Activated T-cell treated with anti-CD3 and anti-CD28 coated beads for 4 hours (primary cell): Measurements from ENCODE around the gene PDGFA.

ENCODE experiments used
- DNase-seq: peaks from one replicate; pipeline ENCODE4 v3.0.0-alpha.2; 2020

Gene PDGFA

DNA sequence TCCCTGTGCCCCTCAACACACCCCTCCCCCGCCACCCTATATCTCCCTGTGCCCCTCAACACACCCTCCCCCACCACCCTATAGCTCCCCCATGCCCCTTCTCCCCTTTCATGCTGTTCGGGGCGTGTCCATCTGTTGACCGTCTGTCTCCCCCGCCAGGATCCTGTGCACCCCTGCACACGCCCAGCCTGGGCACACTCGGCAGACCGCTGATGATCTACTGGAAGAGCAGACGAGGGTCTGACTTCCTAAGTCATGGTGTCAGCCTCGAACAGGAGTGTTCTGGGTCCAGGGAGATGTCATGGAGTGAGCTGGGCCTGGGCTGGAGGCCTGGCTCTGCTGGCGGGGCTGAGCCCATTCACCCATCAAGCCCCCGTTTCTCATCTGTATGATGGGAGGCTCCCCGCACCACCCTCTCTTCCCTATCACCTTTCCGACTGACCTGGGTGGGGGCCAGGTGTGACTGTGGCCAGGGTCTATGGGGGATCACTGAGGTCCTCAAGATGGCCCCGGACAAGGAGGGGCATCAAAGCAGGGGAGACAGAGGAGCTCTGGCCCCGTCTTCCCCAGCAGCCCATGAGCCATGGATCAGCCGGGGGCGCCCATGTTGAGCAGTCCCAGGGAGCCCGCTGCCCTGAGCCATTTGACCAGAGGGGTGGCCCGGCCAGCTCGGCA lies 48.3 kb downstream of the PDGFA start:
- no peak for DNase-seq

DNA sequence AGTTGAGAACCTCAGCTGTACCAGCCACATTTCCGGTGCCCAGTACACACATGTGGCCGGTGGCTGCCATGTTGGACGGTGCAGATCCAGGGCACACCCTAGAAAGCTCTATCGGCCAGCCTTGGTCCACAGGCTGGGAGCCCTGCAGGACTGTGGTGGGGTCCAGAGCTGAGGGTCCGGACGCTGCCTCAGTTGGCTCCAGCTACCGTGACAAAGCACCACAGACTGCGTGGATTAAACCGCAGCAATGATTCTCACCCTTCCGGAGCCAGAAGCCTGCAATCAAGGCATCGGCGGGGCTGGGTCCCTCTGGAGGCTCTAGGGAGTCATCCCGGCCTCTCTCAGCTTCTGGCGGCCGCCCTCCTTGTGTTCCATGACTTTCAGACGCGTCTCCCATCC lies 50.1 kb downstream of the PDGFA start:
- DNase-seq = no peak

DNA sequence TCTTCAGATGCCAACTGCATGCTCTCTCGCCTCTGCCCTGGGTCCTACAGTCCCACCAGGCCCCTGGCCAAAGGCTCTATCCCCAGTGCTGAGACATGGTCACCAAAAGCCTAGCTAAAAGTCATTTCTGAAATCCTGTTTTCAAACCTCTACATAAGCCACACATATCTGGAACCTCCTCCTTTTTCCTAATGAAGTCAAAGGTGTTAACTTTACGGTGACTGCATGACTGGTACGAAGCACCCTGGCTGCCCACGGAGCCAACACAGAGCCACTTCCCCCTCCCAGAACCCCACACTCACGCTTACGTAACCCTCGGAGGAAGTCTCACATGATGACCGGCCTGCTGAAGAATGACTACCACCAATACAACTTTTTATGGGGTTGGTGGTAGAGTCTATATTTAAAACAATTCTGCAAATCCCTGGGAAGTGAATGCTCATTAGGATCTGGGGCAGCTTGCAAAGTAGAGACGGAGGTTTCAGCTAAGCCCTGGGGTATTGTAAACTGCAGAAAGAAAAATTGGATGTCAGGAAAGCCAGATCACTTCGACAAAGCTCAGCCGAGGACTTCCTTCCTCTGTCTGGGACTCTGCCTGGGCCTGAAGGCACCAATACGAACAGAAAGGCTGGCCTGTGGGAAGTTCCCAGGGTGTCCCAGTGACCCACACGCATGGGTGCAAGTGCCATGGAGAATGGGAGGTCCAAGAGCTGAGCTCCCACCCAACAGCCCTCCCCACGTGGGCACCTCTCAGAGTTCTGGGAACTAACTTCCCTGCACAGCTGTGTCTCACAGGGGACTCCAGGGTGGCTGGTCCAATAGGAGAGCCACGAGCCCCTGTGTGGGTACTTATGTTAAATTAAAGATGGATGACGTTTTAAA lies 50.7 kb downstream of the PDGFA start:
- no peak for DNase-seq

DNA sequence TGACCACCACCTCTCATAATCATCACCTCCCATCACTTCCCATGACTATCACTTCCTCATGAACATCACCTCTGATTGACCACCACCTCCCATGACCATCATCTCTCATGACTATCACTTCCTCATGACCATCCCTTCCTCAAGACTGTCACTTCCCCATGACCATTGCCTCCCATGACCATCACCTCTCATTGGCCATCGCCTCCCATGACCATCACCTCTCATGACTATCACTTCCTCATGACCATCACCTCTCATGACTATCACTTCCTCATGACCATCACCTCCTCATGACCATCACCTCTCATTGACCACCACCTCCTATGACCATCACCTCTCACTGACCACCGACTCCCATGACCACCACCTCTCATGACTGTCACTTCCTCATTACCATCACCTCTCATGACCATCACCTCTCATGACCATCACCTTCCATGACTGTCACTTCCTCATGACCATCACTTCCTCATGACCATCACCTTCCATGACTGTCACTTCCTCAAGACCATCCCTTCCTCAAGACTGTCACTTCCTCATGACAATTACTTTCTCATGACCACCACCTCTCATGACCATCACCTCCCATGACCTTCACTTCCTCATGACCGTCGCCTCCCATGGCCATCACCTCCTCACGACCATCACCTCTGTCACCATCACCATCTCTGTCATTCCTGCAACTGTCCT lies 51.6 kb downstream of the PDGFA start:
- DNase-seq = no peak

DNA sequence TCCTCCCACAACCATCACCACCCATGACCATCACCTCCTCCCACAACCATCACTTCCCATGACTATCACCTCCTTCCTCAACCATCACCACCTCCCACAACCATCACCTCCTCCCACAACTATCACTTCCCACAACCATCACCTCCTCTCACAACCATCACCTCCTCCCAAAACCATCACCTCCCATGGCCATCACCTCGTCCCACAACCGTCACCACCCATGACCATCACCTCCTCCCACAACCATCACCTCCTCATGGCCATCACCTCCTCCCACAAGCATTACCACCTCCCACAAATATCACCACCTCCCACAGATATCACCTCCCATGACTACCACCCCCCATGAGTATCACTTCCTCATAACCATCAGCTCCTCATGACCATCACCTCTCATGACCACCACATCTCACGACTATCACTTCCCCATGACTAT lies 52.2 kb downstream of the PDGFA start:
- no peak for DNase-seq

DNA sequence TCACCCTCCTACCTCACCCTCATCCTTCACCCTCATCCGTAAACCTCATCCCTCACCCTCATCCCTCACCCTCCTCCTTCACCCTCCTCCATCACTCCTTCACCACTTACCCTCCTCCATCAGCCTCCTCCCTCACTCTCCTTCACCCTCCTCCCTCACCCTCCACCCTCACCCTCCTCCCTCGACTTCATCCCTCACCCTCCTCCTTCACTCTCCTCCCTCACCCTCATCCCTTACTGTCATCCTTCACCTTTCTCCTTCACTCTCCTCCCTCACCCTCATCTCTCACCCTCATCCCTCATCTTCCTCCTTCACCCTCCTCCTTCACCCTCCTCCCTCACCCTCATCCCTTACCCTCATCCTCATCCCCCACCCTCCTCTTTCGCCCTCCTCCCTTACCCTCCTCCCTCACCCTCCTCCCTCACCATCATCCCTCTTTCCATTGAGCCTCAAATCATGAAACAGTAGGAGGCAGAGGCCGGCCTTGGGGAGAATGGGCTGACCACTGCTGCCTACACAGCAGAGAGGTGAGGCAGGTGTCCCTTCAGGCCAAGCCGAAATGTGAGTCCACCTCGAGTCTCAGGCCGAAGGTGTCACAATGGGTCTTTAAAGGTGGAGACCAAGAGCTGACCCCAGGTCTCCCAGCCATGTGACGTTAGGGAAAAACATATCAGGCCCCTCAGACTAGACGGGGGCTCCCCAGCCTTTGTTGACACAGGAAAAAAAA lies 53.0 kb downstream of the PDGFA start:
- no peak for DNase-seq

DNA sequence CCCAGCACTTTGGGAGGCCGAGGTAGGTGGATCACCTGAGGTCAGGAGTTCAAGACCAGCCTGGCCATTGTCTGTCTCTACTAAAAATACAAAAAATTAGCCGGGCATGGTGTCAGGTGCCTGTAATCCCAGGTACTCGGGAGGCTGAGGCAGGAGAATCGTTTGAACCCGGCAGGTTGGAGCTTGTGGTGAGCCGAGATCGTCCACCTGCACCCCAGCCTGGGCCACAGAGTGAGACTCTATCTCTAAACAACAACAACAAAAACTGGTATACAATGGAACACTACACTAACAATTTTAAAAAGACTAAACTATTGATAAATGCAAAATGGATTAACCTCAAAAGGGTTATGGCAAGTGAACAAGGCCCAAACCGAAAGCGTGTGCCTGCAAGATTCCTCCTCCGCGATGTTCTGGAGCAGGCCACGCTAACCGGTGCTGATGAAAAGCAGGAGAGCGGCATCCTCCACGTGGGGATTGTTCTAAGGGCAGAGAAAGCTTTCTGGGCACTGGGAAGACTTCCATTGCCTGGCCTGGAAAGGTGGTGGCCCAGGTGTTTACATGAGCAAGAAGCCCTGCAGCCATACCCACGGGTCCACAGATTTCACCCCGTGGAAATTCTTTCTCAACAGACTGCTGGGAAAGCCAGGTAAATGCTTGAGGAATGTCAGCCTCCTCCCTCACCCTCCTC lies 53.8 kb downstream of the PDGFA start:
- no peak for DNase-seq

DNA sequence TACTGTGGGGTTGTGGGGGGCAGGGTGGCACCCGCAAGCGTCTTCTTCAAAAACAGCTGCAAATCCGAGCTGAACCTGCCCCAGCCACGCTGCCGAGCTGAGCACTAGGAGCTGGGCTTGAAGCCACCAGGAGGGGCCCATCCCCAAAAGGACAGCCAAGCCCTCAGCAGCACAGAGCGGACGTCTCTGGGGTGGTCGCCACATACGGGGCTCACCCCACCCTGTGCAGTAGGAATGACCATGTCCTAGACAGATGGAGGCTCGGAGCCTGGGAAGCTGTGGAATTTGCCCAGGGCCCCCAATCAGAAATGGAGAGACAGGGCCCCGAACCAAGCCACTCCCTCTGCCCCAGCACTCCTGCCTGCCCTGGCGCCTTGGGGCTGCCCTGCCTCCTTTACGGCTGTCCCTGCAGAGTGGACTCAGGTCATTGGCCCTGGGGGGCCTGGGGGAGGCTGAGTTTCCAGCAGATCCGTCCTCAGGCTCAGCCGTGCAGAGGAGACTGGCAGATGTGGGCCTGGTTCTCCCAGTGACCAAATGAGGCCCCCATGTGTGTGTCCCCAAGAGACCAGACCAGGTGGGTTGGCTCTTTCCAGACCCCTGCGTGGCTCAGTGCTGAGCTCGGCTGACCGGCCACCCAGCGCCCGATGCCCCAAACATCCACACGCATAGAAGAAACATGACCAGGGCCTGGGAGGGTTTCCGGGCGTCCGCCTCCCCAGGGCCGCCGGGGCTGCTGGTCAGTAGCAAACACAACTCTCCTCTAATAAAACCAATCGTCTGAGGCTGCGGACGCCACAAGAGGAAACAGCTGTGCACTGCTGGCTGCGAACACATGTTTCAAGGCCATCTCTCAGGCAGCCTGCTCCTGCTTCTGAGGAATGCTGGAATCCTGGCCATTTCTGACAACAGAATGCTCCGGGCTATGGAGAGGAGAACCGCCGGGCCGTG lies 54.9 kb downstream of the PDGFA start:
- DNase-seq = no peak

DNA sequence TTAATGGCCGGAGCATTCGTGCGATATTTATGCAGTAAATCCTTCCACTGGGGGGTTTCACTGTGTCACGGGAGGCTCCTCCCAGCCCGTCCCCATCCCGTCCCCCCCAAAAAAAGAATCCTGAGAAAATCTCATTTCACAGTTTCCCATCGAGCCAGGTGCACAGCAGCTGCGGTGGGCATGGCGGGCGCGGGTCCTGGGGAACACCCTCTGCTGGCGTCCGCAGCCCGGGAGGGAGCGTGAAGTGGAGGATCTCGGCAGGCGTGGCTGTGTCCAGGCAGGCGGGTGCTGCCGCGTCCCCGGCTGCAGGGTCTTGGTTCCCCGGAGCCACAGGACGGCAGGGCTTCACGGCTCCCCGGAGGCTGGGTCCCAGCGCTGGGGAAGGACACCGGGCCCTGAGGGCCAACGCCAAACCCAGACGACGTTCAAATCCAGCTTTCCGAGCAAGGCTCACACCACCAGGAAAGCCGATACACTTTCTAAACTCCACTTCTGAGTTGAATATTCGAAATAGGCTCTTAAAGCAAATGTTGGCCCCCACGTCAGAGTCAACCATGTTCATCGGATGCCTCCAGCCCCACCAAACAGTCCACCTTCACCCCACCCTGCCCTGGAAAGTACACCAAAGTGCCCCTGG lies 55.7 kb downstream of the PDGFA start:
- DNase-seq = no peak

DNA sequence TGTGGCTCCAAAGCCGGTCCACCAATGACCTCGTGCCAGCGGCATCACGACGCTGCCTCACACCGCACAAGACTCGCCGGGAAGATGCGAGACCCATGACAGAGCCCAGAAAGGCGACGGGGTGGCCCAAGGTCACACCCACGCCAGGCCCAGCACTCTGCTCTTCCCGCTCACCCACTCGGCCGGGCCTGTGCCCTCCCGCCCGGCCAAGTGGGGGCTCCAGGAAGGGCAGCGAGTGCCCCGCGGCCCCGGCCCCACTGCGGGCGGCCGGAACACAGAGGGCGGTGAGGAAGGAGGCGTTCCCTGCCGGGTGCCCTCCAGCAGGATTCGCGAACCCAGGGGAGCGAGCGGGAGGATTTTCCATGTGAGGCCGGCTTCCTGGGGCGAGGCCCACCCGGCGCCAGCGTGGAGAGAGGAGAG lies 56.3 kb downstream of the PDGFA start:
- no peak for DNase-seq

DNA sequence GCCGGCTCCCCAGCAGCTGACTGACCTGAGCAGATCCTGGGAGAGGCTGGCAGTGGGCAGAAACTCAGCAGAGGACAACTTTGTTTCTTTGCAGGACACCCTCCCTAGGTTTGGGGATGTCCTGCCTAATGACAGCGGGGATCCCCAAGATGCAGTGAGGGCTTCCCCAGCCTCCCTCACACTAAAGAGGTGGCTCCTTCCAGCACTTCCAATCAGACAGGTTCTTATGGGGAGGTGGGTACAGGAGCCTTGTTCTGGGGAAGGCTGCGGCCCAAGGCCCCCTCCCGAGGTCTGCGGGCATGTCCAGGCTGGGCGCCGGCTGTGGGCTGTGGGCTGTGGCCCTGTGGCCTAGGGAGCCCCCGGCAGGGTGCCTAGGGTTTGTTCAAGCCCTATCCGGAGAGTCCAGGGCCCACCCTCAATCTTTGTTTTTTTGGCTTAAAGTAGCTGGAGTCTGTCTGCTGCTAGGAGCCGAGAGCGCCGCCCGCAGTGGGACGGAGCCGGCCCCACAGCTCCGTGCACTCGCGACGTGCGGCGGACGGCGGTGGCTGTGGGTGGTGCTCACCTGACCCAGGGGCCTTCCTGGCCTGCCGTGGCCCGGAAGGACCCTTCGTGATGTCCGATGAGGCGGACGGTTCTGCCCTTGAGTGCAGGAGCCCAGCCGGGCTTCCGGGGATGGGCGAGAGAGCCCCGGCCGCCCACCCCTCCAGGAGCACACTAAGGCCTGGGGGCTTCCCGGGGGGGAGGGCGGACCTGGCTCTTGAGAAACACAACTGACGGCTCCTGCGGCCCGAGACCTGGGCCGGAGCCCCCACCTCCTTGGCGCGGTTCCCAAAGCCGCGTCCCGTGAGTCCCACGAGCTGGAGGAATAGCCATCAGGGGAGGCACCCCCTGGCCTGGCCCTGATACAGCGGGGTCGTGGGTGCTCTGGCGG lies 57.2 kb downstream of the PDGFA start:
- no peak for DNase-seq

DNA sequence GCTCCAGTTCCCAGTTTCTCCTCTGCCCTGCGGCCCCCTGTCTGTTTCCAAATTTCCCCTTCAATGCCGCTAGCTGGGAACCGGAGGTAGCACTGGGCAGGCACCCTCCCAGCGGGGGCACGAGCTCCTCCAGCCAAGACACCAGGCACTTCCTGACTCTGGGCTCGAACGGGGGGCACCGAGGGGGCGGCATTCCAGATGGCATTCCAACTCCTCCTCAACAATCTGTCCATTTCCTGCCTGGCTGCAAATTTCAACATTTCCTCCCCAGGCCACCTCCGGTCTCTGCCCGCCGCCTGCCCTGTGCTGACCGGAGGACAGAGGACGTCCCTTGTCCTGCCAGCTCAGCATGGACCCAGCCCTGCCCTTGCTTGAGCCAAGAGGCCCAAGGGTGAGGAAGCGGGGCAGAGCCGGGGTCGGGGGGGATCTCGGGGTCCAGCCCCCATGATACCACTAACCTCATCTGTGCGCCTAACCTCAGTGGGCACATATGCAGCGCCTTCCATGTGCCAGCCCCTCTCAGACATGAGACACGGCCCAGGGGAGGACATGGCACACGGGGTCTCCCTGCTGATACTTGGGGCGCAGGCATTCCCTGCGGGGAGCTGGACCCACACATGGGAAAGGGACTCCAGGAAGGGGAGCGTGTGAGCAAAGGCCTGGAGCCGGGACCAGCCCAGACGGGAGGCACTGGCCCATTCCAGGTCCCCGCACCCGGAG lies 58.0 kb downstream of the PDGFA start:
- DNase-seq = no peak

DNA sequence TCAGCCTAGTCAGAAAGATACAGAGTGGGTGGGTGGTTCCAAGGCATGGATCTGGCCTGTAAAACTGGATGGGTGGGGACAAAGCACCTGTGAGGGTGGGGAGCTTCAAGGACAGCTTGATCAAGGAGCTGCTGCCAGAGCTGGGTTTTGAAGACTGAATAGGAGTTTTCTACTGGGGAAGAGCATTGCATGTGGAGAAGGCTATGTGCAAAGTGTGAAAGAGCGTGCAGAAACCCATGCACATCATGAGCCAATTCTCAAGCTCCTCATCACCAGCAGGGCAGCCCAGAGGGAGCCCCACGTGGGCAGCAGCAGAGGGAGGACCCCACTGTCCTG lies 58.6 kb downstream of the PDGFA start:
- no peak for DNase-seq

DNA sequence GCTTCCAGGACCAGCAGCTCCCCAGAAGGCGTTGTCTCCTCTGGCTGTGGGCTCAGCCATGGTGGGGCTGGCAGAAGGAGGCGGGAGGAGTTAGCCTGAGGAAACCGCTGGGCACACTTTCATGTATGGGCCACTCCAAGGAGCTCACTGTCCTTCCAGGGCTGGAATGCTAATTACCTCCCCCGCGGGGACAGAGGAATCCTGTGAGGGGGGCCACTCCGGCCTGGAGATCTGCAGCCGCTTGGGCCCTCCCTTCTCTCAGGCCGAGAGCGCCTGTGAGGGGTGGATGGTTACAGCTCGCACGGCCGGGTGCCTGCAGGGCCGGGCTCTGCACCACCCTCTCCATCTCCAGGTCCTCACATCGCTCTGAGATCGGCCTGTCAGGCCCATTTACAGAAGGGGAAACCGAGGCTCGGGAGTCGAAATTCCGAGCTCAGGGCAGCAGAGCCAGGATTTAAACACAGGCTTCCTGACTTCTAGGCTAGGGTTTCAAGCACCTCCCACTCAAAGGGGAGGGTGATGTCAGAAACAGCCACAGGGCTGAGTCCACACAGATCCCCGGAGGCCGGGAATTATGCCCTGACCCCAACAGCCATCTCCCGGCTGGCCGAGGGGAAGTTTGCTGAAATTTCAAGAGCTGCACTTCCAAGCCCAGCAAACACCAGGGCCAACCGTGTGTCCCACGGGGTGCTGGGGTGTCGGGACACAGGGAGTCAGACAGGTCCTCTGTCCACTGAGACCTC lies 59.1 kb downstream of the PDGFA start:
- DNase-seq = no peak

DNA sequence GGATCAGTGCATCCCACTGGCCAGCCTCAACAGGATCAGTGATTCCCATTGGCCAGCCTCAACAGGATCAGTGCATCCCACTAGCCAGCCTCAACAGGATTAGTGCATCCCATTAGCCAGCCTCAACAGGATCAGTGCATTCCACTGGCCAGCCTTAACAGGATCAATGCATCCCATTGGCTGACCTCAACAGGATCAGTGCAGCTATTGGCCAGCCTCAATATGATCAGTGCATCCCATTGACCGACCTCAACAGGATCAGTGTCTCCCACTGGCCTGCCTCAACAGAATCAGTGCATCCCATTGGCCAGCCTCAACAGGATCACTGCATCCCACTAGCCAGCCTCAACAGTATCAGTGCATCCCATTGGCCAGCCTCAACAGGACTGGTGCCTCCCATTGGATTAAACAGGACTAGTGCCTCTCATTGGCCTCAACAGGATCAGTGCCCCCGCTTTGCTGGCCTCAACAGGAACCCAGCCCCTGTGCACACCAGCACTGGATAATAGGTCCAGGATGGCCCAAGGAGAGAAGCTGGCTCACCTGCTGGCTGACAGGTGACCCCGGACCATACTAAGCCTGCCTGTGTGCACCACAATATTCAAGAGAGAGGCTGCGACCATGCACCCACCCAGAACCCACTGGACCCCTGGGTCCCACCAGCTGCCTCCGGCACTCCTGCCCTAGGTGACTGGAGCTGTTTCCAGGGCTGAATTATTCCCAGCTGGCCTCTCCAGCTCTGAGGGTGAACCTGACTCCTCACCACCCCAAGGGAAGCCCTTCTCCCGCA lies 59.9 kb downstream of the PDGFA start:
- DNase-seq = no peak

DNA sequence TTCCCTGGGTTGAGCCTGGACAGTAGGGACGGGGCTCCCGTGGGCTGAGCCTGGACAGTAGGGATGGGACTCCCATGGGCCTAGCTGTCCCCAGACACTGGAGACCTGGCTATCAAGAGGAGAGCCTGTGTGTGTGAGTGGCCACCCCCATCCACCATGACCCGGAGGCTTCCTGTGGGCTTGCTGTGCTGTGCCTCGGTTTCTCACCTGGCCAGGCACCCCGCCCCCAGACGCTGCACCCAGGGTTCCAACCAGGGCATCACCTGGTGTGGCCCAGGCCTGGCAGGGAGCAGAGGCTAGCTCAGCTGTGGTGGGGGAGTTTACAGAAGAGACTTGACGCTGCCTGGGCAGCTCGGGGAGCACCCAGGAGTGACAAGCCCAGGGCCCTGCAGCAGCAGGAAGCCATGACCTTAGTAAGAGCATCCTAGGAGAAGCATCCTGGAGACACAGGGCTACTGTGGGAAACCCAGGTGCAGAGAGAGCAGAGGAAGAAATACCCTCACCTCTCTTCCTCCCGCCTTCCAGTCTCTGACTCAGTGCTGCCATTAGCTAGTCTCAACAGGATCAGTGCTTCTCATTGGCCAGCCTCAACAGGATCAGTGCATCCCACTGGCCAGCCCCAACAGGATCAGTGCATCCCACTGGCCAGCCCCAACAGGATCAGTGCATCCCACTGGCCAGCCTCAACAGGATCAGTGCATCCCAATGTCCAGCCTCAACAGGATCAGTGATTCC lies 61.0 kb downstream of the PDGFA start:
- DNase-seq = no peak
